ENCODE results near the gene RELN.

DNA sequence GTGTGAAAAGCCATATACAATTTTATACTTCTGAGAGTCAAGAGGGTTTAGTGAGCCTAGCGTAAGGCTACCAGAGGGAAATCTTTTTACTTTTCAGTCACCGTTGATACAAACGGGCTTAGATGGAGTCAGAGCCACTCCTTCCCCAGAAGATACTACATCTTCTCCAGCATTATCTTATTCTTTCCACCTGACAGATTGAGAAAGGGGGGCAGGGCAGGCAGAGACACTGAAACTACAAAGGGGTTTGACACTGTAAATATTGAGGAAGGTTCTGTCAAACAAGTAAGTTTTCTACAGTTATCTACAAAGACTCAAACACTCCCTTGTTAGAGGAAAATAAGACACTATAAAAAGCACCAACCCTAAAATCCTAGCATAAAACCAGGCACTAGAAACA is 100.0 kb downstream of the RELN start:
- TF ChIP-seq, protein P1, sequence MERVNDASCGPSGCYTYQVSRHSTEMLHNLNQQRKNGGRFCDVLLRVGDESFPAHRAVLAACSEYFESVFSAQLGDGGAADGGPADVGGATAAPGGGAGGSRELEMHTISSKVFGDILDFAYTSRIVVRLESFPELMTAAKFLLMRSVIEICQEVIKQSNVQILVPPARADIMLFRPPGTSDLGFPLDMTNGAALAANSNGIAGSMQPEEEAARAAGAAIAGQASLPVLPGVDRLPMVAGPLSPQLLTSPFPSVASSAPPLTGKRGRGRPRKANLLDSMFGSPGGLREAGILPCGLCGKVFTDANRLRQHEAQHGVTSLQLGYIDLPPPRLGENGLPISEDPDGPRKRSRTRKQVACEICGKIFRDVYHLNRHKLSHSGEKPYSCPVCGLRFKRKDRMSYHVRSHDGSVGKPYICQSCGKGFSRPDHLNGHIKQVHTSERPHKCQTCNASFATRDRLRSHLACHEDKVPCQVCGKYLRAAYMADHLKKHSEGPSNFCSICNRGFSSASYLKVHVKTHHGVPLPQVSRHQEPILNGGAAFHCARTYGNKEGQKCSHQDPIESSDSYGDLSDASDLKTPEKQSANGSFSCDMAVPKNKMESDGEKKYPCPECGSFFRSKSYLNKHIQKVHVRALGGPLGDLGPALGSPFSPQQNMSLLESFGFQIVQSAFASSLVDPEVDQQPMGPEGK (CRISPR knock-in tag; IDR thresholded peaks at IDR 0.05; ENCODE audit: borderline replicate concordance) = no peak
- TF ChIP-seq, protein P2, sequence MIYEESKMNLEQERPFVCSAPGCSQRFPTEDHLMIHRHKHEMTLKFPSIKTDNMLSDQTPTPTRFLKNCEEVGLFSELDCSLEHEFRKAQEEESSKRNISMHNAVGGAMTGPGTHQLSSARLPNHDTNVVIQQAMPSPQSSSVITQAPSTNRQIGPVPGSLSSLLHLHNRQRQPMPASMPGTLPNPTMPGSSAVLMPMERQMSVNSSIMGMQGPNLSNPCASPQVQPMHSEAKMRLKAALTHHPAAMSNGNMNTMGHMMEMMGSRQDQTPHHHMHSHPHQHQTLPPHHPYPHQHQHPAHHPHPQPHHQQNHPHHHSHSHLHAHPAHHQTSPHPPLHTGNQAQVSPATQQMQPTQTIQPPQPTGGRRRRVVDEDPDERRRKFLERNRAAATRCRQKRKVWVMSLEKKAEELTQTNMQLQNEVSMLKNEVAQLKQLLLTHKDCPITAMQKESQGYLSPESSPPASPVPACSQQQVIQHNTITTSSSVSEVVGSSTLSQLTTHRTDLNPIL (CRISPR knock-in tag; IDR thresholded peaks at IDR 0.05; ENCODE audit: low read depth) = no peak
- TF ChIP-seq GLIS3 (CRISPR knock-in tag; IDR thresholded peaks at IDR 0.05) = no peak
- no peak for TF ChIP-seq CSDC2 (CRISPR knock-in tag; IDR thresholded peaks at IDR 0.05)
- TF ChIP-seq RARB (CRISPR knock-in tag; IDR thresholded peaks at IDR 0.05) = no peak
- TF ChIP-seq OSR1 (CRISPR knock-in tag; IDR thresholded peaks at IDR 0.05) = no peak
- no peak for TF ChIP-seq SNAI2 (CRISPR knock-in tag; IDR thresholded peaks at IDR 0.05)
- TF ChIP-seq PPARA (CRISPR knock-in tag; IDR thresholded peaks at IDR 0.05; ENCODE audit: borderline replicate concordance) = no peak
- TF ChIP-seq ZNF565 (CRISPR knock-in tag; conservative IDR thresholded peaks at IDR 0.05; ENCODE audit: low read depth) = no peak

All from SK-N-SH treated with all-trans-retinoic acid at 6 μM for 48 hours (cell line).